ENCODE measurements around the gene PQBP1.

The PQBP1 gene

GRCh38 chrX:48924270-48924669 is 26.5 kb downstream of the PQBP1 start:
- no peak for DNase-seq (ENCODE audit: low read depth)

GRCh38 chrX:48927123-48927522 is 29.4 kb downstream of the PQBP1 start:
- DNase-seq (ENCODE audit: low read depth), result no peak

GRCh38 chrX:48927736-48928382 is 30.1 kb downstream of the PQBP1 start:
- no peak for DNase-seq (ENCODE audit: low read depth)

GRCh38 chrX:48933757-48934156 is 36.0 kb downstream of the PQBP1 start:
- DNase-seq (ENCODE audit: low read depth), result no peak

- DNase-seq (ENCODE audit: low read depth), result no peak
Measured at GRCh38 chrX:48934581-48935300, 37.0 kb downstream of the PQBP1 start.

GRCh38 chrX:48935301-48935670 is 37.6 kb downstream of the PQBP1 start:
- no peak for DNase-seq (ENCODE audit: low read depth)

GRCh38 chrX:48936429-48937053 is 38.8 kb downstream of the PQBP1 start:
- DNase-seq (ENCODE audit: low read depth), result no peak

GRCh38 chrX:48937054-48937907 is 39.6 kb downstream of the PQBP1 start:
- DNase-seq (ENCODE audit: low read depth), result peak; percentile 65

- DNase-seq (ENCODE audit: low read depth), result no peak
Measured at GRCh38 chrX:48938721-48939425, 41.1 kb downstream of the PQBP1 start.

GRCh38 chrX:48939524-48940228 is 41.9 kb downstream of the PQBP1 start:
- no peak for DNase-seq (ENCODE audit: low read depth)

GRCh38 chrX:48940404-48940955 is 42.8 kb downstream of the PQBP1 start:
- no peak for DNase-seq (ENCODE audit: low read depth)

- DNase-seq (ENCODE audit: low read depth), result no peak
Measured at GRCh38 chrX:48942895-48943294, 45.2 kb downstream of the PQBP1 start.

- DNase-seq (ENCODE audit: low read depth), result no peak
Measured at GRCh38 chrX:48945517-48946348, 48.0 kb downstream of the PQBP1 start.

- DNase-seq (ENCODE audit: low read depth), result no peak
Measured at GRCh38 chrX:48948589-48948988, 50.9 kb downstream of the PQBP1 start.
